Measurements from ENCODE around the gene GRID2.

DNA sequence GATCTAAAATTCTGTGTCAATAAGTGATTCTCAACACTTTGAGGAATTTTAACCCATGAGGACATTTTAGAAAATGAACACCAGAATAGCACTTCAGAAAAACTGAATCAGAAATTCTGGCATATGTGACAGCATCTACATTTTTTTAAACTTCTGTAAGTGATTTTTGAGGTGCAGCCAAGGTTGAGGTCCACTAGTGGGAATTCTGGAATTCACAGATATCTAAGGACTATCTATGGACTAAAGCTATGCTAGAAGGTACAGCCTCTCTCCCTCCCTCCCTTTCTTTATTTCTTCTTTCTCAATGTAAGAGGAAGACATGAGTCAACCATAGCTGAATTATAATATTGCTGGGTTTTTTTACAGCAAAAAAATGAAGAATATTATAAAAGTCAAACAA, 1016.6 kb downstream of the GRID2 start:
- TF ChIP-seq CTCF (conservative IDR thresholded peaks at IDR 0.05) (no peak), ZFX (IDR thresholded peaks at IDR 0.05) (no peak)
